ENCODE results near the gene MIF4GD.
"Not testable (repeated sequence)": the region's sequence is repeated elsewhere in the genome, so short reads cannot be mapped to it uniquely, and the experiment has no call there.

Gene MIF4GD

DNA sequence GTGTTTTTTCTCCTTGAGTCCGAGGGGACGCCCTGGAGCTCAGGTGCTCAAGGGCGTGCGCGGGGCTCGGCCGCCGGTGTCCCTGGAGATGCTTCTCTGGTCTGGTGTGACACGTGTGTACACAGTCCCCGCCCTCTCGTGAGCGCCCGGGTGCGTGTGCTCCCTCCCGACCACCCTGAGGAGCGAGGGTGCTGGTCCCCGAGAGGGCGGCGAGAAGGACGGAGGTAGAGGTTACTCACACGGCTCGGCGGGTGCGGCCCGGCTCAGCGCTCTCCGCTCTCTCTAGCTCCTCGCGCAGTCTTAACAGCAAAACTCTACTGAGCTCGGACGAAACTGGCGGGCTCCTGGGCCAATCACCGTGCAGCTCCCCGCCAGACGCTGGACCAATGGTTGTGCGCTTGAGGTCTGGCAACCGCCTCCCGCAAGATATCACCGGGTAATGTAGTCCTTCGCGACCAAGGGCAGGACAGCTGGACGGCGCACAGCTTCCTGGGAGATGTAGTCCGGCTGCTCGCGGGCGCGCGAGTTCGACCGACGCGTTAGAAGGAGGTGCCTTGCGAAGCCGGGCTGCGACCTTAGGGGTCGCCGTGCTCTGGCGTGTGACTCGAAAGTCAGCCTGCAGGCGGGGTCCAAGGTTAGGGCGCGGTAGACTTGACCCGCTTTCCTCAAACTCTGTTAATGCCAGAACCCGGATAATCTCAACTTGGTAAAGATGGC lies 18.2 kb upstream of the MIF4GD start, which contains the start of gene SLC25A19:
SLC25A19 (minus strand) TSS at position 319 of the 717 bp plus-strand sequence. CDS start 2,669 bp downstream, outside the sequence.
- no peaks in the 10 kb centered on the region for H3K27me3 ChIP-seq
- H4K20me1 ChIP-seq, result no peaks in the 10 kb centered on the region
- peak within 1 kb of the TSS; percentile 85 for H3K4me3 ChIP-seq
- no peaks in the 10 kb centered on the region for H3K9me3 ChIP-seq
- H3K27ac ChIP-seq, result peak within 1 kb of the TSS; percentile 86
- H3K4me2 ChIP-seq, result peak within 1 kb of the TSS; percentile 89
- no peak for TF ChIP-seq Cebpa-rat (IDR thresholded peaks at IDR 0.05)
- H3K9ac ChIP-seq, result peak within 1 kb of the TSS; percentile 90
- H3K36me3 ChIP-seq, result peaks cover 29% of the 10 kb centered on the region
- peaks cover 40% of the 10 kb centered on the region for H3K4me1 ChIP-seq

DNA sequence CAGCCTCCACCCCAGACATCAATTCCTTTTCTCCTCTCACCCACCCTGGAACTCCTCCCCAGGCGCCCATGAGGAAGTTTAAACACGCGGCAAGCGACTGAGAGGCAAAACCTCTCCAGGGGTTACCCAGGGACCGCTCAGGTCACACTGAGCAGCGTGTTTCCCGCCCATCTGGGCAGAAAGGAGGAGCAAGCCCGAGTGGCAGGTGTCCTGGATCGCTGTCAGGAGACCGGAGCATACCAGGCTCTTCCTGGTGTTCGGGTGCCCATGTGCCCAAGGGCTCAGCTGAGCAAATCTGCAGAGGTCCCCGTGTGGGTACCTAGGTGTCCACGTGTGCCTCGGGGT lies 17.7 kb upstream of the MIF4GD start:
- H3K36me3 ChIP-seq, result peaks cover 34% of the 10 kb centered on the region
- peak overlapping the region; percentile 85 for H3K4me3 ChIP-seq
- no peaks in the 10 kb centered on the region for H4K20me1 ChIP-seq
- peak overlapping the region; percentile 90 for H3K9ac ChIP-seq
- peak overlapping the region; percentile 86 for H3K27ac ChIP-seq
- TF ChIP-seq Cebpa-rat (IDR thresholded peaks at IDR 0.05), result no peak
- H3K27me3 ChIP-seq, result no peaks in the 10 kb centered on the region
- H3K4me1 ChIP-seq, result peaks cover 45% of the 10 kb centered on the region
- peak overlapping the region; percentile 83 for H3K4me2 ChIP-seq
- H3K9me3 ChIP-seq, result no peaks in the 10 kb centered on the region

DNA sequence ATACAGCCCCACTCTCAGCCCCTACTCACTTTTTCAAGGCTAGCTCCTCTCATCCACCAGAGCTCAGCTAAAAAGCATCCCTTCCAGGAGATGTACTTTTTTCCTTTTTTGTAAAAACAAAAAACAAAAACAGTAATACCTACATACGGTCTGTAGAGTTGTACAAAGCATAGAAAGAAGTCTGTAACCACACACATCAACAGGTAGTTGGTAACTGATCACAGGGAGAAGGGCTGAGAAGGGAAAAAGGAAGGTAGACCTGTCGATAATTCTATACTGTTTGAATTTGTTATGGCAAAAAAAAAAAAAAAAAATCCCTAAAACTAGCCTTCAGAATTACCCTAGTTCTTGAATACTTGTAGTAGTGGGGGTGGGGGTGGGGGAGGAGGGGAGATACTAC lies 17.3 kb upstream of the MIF4GD start:
- TF ChIP-seq Cebpa-rat (IDR thresholded peaks at IDR 0.05), result no peak
- H3K4me3 ChIP-seq, result peak overlapping the region; percentile 85
- peaks cover 45% of the 10 kb centered on the region for H3K4me1 ChIP-seq
- no peaks in the 10 kb centered on the region for H3K9me3 ChIP-seq
- H3K4me2 ChIP-seq, result peak overlapping the region; percentile 83
- peaks cover 38% of the 10 kb centered on the region for H3K36me3 ChIP-seq
- no peaks in the 10 kb centered on the region for H3K27me3 ChIP-seq
- no peaks in the 10 kb centered on the region for H4K20me1 ChIP-seq
- peak overlapping the region; percentile 44 for H3K27ac ChIP-seq
- H3K9ac ChIP-seq, result peak overlapping the region; percentile 90

DNA sequence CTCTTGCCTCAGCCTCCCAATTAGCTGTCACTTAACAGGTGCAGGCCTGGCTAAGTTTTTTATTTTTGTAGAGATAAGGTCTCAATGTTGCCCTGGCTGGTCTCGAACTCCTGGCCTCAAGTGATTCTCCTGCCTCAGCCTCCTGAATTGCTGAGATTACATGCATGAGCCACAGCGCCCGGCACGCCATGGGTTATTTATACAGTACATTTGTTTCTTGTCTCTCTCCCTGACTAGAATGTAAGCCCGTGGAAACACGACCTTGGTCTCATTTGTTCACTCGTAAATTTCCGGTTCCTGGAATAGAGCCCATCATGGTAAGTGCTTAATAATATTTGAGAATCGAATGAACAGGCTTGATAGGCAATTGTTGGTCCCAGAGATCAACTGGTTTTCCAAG lies 16.2 kb upstream of the MIF4GD start:
- no peak overlapping the region for H3K27ac ChIP-seq
- no peak for TF ChIP-seq Cebpa-rat (IDR thresholded peaks at IDR 0.05)
- H3K36me3 ChIP-seq, result peaks cover 50% of the 10 kb centered on the region
- peak overlapping the region; percentile 83 for H3K4me2 ChIP-seq
- H4K20me1 ChIP-seq, result no peaks in the 10 kb centered on the region
- H3K4me1 ChIP-seq, result peaks cover 45% of the 10 kb centered on the region
- H3K9ac ChIP-seq, result 0 out of 2 replicates have a peak overlapping the region, but pooled peaks have one; percentile 90
- no peak overlapping the region for H3K4me3 ChIP-seq
- no peaks in the 10 kb centered on the region for H3K9me3 ChIP-seq
- H3K27me3 ChIP-seq, result no peaks in the 10 kb centered on the region

DNA sequence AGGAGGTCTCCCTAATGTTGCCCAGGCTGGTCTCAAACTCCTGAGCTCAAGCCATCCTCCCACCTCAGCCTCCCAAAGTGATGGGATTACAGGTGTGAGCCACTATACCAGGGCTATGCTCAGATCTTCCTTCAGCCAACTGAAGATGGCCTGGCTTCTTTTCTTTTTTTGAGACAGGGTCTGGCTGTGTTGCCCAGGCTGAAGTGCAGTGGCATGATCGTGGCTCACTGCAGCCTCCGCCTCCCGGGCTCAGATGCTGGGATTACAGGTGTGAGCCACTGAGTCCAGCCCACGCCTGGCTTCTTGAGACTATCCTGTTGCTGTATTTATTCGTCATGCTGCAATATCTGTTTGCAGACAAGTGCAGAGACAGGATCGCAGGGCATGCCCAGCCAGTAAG lies 14.1 kb upstream of the MIF4GD start:
- Histone ChIP-seq H3K4me2 (peak overlapping the region; percentile 40), H3K36me3 (peaks cover 70% of the 10 kb centered on the region)
- no peak for TF ChIP-seq Cebpa-rat (IDR thresholded peaks at IDR 0.05)

DNA sequence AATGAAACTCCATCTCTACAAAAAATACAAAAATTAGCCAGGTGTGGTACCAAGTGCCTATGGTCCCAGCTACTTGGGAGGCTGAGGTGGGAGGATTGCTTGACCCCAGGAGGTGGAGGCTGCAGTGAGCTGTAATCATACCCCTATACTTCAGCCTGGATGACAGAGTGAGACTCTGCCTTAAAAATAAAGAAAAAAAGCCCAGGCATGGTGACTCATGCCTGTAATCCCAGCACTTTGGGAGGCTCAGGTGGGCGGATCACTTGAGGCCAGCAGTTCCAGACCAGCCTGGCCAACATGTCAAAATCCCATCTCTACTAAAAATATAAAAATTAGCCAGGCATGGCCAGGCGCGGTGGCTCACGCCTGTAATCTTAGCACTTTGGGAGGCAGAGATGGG lies 9.2 kb upstream of the MIF4GD start:
- peaks cover 14% of the 10 kb centered on the region for H3K4me1 ChIP-seq
- not testable (repeated sequence) for H3K4me2 ChIP-seq, H3K4me3 ChIP-seq, H3K27me3 ChIP-seq, H3K27ac ChIP-seq, H3K9ac ChIP-seq, H3K9me3 ChIP-seq, H4K20me1 ChIP-seq
- peaks cover 94% of the 10 kb centered on the region for H3K36me3 ChIP-seq

More for the DNA sequence above, 14.1 kb upstream of the MIF4GD start:
- H3K9me3 ChIP-seq, result no peaks in the 10 kb centered on the region
- H3K27ac ChIP-seq, result no peak overlapping the region
- peaks cover 38% of the 10 kb centered on the region for H3K4me1 ChIP-seq
- H3K4me3 ChIP-seq, result no peak overlapping the region
- H3K27me3 ChIP-seq, result no peaks in the 10 kb centered on the region
- H4K20me1 ChIP-seq, result no peaks in the 10 kb centered on the region
- H3K9ac ChIP-seq, result no peak overlapping the region

DNA sequence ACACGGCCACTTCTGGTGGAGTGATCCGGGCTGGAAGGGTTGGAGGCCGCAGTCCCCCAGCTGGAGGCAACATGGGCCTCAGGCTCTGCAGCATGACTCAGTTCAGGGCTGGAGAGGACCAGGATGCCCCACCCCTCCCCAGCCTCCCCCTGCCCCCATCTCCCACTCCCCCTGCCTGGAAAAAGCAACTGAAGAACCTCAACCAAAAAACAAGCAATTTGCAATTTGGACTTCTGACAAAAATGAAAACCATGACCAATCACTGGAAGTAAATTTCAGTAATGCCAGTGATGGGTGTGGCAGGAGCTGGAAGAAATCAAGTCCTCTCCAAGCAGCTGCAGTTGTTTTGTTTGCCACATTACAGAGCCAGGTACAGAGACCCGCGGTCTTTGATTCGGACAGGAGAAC lies 6.6 kb upstream of the MIF4GD start:
- Histone ChIP-seq H3K27me3 (no peaks in the 10 kb centered on the region), H3K36me3 (peaks cover 95% of the 10 kb centered on the region), H3K9me3 (no peaks in the 10 kb centered on the region), H3K4me1 (peaks cover 8% of the 10 kb centered on the region), H4K20me1 (peaks cover 6% of the 10 kb centered on the region), H3K4me3 (no peak overlapping the region), H3K4me2 (no peak overlapping the region), H3K27ac (no peak overlapping the region), H3K9ac (no peak overlapping the region)
- no peak for TF ChIP-seq Cebpa-rat (IDR thresholded peaks at IDR 0.05)

DNA sequence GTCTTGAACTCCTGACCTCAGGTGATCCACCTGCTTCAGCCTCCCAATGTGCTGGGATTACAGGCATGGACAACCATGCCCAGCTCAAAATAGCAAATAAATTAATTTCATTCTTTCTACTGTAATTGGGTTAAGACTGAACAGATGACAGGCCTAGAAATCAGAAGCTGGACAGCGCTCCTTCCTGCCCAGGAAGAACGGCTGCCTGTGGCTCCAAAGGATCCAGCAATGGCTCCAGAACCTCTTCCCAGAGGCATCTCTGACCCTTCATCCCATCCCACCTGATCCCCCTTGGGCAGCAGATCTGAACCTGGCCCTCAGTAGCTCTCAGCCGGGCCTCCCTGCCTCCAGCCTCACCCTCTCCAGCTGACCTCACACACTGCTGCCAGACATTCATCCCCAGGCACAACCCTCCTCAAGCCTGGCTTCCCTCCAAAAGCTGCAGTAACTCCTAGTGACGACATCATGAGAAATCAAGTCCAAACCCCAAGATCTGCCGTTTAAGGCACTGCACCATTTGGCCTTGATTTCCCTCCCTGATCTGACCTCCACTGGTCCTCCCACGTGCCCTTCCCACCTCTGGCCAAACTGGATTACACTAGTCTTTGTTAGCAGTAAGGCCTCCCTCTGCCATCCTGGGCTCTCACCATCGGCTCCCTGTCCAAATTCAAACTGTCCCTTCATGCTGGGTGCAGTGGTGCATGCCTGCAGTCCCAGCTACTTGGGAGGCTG lies 3.1 kb upstream of the MIF4GD start:
- peaks cover 15% of the 10 kb centered on the region for H4K20me1 ChIP-seq
- peaks cover 30% of the 10 kb centered on the region for H3K4me1 ChIP-seq
- no peaks in the 10 kb centered on the region for H3K9me3 ChIP-seq
- H3K9ac ChIP-seq, result no peak overlapping the region
- no peak overlapping the region for H3K4me3 ChIP-seq
- H3K36me3 ChIP-seq, result peaks cover 63% of the 10 kb centered on the region
- H3K27me3 ChIP-seq, result no peaks in the 10 kb centered on the region
- no peak overlapping the region for H3K4me2 ChIP-seq
- TF ChIP-seq Cebpa-rat (IDR thresholded peaks at IDR 0.05), result no peak
- no peak overlapping the region for H3K27ac ChIP-seq

DNA sequence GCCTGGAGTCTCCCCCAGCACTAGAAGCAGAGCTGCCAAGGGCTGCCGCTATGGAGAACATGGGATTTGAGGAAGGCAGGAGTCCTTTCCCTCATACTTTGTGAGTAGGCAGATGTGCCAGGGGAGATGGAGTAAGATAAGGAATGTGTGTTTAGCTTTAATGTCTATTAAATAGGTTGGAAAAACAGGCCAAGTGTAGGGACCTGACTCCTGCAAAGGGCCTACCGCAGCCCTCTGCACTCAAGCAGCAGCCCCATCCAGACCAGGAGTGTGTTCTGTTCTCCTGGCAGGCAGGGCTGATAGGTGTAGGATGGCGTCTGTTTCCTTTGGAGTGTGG lies 1.8 kb upstream of the MIF4GD start:
- H3K4me2 ChIP-seq, result peak overlapping the region; percentile 96
- no peak for TF ChIP-seq Cebpa-rat (IDR thresholded peaks at IDR 0.05)
- peaks cover 15% of the 10 kb centered on the region for H4K20me1 ChIP-seq
- 0 out of 2 replicates have a peak overlapping the region, but pooled peaks have one; percentile 96 for H3K4me3 ChIP-seq
- H3K27me3 ChIP-seq, result no peaks in the 10 kb centered on the region
- peaks cover 50% of the 10 kb centered on the region for H3K36me3 ChIP-seq
- H3K27ac ChIP-seq, result no peak overlapping the region
- peaks cover 36% of the 10 kb centered on the region for H3K4me1 ChIP-seq
- H3K9me3 ChIP-seq, result no peaks in the 10 kb centered on the region
- peak overlapping the region; percentile 95; the same call in 1 of the 2 replicates for H3K9ac ChIP-seq

Measured in BLaER1 (cell line).